Hepatocyte (in vitro differentiated cells): Measurements from ENCODE around the gene PPIP5K2. TPM values are rescaled to one million over a fixed set of nuclear protein-coding genes. Genes with fewer than 3 reads are reported as not detected.

Source experiments
- DNase-seq: peaks from one replicate; pipeline ENCODE4 v3.0.0-alpha.2; 2016; ENCODE audit warnings: low spot score
- H2AFZ ChIP-seq: fragments of 200-600 bp; sonication (generic); 2 replicates; pipeline ENCODE4 v1.6.0; 2016; ENCODE audit warnings: antibody characterized with exemption, mild to moderate bottlenecking
- H3K27ac ChIP-seq: fragments of 200-600 bp; sonication (generic); 2 replicates; pipeline ENCODE4 v1.5.1; 2016; ENCODE audit warnings: mild to moderate bottlenecking
- H3K27me3 ChIP-seq: fragments of 200-600 bp; sonication (generic); 2 replicates; pipeline ENCODE4 v1.6.1; 2016
- H3K36me3 ChIP-seq: fragments of 200-600 bp; sonication (generic); replicated peaks from 2 replicates; pipeline ENCODE4 v1.5.1; 2016; ENCODE audit warnings: low read depth; ENCODE audit not compliant: insufficient read depth
- H3K4me1 ChIP-seq: fragments of 200-600 bp; sonication (generic); 2 replicates; pipeline ENCODE4 v1.5.1; 2016; ENCODE audit warnings: mild to moderate bottlenecking, moderate library complexity; ENCODE audit not compliant: insufficient read depth
- H3K4me2 ChIP-seq: fragments of 200-600 bp; sonication (generic); 2 replicates; pipeline ENCODE4 v1.6.0; 2016
- H3K4me3 ChIP-seq: fragments of 200-600 bp; sonication (generic); 2 replicates; pipeline ENCODE4 v1.5.1; 2016; ENCODE audit warnings: mild to moderate bottlenecking
- H3K79me2 ChIP-seq: fragments of 200-600 bp; sonication (generic); 2 replicates; pipeline ENCODE4 v1.6.0; 2017; ENCODE audit warnings: mild to moderate bottlenecking
- H3K9me2 ChIP-seq: fragments of 200-600 bp; sonication (generic); replicated peaks from 2 replicates; pipeline ENCODE4 v1.6.0; 2017; ENCODE audit warnings: mild to moderate bottlenecking; ENCODE audit not compliant: insufficient read depth
- H3K9me3 ChIP-seq: fragments of 200-600 bp; sonication (generic); 2 replicates; pipeline ENCODE4 v1.5.1; 2016; ENCODE audit warnings: low read depth, mild to moderate bottlenecking
- H4K20me1 ChIP-seq: fragments of 200-600 bp; sonication (generic); 2 replicates; pipeline ENCODE4 v1.6.0; 2016; ENCODE audit warnings: mild to moderate bottlenecking; ENCODE audit not compliant: insufficient read depth, poor library complexity, severe bottlenecking
- EZH2 ChIP-seq: fragments of 200-600 bp; sonication (generic); IDR thresholded peaks from 2 replicates; pipeline ENCODE4 v1.6.1; 2016; ENCODE audit warnings: antibody characterized with exemption, mild to moderate bottlenecking, borderline replicate concordance
- EZH2phosphoT487 ChIP-seq: fragments of 200-600 bp; sonication (generic); IDR thresholded peaks from one replicate; pipeline ENCODE4 v1.6.1; 2018; ENCODE audit warnings: antibody characterized with exemption, mild to moderate bottlenecking, low read depth, moderate library complexity; ENCODE audit not compliant: unreplicated experiment, severe bottlenecking
- WGBS: methylation state at CpG from one replicate; pipeline ENCODE4 v1.1.6; 2016; ENCODE audit warnings: low lambda C conversion rate; ENCODE audit errors: missing lambda C conversion rate; 5-methylcytosine and 5-hydroxymethylcytosine counted together
- polyA plus RNA-seq: library from polyadenylated mRNA; unstranded; fragments of >200 nt; fragmentation: Nextera tagmentation; extraction: Ambion mirVana; gene quantifications from 2 replicates; pipeline ENCODE4 v1.2.1, GENCODE V29; 2016
- total RNA-seq: library from RNA; depleted of rRNA; stranded (reverse); fragments of >200 nt; gene quantifications from 2 replicates; pipeline ENCODE4 v1.2.3, GENCODE V29; 2014
- TF ChIP-seq, protein P1 (sequence below): fragments of 200-600 bp; sonication (generic); IDR thresholded peaks from 2 replicates; pipeline ENCODE4 v1.5.1; 2016; ENCODE audit warnings: antibody characterized with exemption, mild to moderate bottlenecking; ENCODE audit not compliant: poor library complexity

The PPIP5K2 gene
- total and polyA plus RNA-seq, 2 experiments from 2014 or later: 31.4 to 78.0 TPM

DNA sequence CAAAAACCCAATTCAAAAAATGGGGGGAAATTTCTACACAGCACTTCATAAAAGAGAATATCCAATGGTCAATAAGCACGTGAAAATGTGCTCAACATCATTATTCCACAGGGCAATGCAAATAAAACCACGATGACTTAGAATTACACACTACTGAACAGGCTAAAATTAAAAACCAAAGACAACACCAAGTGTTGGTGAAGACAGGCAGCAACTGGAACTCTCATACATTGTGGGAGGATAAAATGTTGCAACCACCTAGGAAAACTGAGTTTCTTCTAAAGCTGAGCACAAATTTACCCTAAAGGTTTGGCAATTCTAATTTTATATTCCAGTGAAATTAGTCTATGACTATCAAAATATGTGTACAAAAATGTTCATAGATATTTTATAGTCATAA, 9.7 kb upstream of the PPIP5K2 start:
- H3K79me2 ChIP-seq: peaks cover 31% of the 10 kb centered on the region
- no peak overlapping the region for H2AFZ ChIP-seq
- no peaks in the 10 kb centered on the region for H3K27me3 ChIP-seq
- TF ChIP-seq EZH2: no peak
- no peak for TF ChIP-seq EZH2phosphoT487
- TF ChIP-seq, protein P1, sequence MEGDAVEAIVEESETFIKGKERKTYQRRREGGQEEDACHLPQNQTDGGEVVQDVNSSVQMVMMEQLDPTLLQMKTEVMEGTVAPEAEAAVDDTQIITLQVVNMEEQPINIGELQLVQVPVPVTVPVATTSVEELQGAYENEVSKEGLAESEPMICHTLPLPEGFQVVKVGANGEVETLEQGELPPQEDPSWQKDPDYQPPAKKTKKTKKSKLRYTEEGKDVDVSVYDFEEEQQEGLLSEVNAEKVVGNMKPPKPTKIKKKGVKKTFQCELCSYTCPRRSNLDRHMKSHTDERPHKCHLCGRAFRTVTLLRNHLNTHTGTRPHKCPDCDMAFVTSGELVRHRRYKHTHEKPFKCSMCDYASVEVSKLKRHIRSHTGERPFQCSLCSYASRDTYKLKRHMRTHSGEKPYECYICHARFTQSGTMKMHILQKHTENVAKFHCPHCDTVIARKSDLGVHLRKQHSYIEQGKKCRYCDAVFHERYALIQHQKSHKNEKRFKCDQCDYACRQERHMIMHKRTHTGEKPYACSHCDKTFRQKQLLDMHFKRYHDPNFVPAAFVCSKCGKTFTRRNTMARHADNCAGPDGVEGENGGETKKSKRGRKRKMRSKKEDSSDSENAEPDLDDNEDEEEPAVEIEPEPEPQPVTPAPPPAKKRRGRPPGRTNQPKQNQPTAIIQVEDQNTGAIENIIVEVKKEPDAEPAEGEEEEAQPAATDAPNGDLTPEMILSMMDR: no peak
- H3K27ac ChIP-seq: no peak overlapping the region
- H3K4me2 ChIP-seq: no peak overlapping the region
- no peaks in the 10 kb centered on the region for H3K9me2 ChIP-seq
- no peaks in the 10 kb centered on the region for H3K36me3 ChIP-seq
- DNase-seq: no peak
- no peak overlapping the region for H3K4me3 ChIP-seq
- H3K9me3 ChIP-seq: no peaks in the 10 kb centered on the region
- WGBS: 85% methylated on average over 2 of the region's 2 CpGs
- no peaks in the 10 kb centered on the region for H3K4me1 ChIP-seq
- no peaks in the 10 kb centered on the region for H4K20me1 ChIP-seq

DNA sequence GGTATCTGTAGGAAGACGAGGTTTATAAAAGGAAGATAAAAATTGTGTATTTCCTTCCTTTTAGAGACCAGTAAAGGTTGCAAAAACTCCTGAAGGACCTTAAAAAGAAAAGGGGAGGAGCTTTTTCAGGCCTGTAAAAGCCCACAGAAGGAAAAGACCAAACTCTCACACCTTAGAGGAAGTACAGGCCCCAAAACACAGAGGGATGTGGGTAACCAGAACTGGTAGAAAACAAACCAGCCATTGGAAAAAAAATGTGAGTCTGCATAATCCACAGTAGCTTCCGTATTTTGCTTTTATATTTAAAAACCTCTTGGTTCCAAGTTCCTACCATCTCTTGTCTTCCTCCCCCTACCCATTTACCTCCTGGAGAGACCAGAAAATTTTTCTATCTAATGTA, 8.6 kb upstream of the PPIP5K2 start:
- Histone ChIP-seq H4K20me1 (no peaks in the 10 kb centered on the region), H2AFZ (no peak overlapping the region), H3K4me2 (no peak overlapping the region), H3K4me1 (no peaks in the 10 kb centered on the region), H3K79me2 (peaks cover 42% of the 10 kb centered on the region), H3K9me2 (no peaks in the 10 kb centered on the region), H3K27ac (no peak overlapping the region), H3K36me3 (no peaks in the 10 kb centered on the region), H3K27me3 (no peaks in the 10 kb centered on the region), H3K4me3 (no peak overlapping the region), H3K9me3 (no peaks in the 10 kb centered on the region)
- DNase-seq: no peak
- TF ChIP-seq EZH2 (no peak), EZH2phosphoT487 (no peak)
- TF ChIP-seq, protein P1: no peak
- 89% methylated on average over 2 of the region's 2 CpGs for WGBS

DNA sequence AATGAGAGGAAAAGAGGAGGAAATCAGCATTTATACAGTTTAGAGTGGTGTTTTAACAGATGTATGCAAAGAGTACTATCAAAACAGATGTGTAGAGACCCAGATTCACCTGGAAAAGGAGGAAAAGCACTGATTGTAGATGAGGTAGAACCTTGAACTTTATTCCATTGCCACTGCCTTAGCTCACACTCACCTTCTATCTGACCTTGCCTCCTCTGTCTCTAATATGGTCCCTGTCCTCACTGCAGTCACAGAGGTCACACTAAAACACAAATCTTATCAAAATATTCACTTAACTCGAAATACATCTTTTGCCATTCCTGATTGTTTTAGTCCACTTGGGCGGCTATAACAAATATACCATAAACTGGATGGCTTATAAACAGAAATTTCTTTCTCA, 7.2 kb upstream of the PPIP5K2 start:
- H3K27me3 ChIP-seq: no peaks in the 10 kb centered on the region
- no peaks in the 10 kb centered on the region for H4K20me1 ChIP-seq
- no peak for DNase-seq
- no peak overlapping the region for H2AFZ ChIP-seq
- no peaks in the 10 kb centered on the region for H3K36me3 ChIP-seq
- TF ChIP-seq EZH2: no peak
- no peak for TF ChIP-seq EZH2phosphoT487
- TF ChIP-seq, protein P1: no peak
- no peak overlapping the region for H3K4me2 ChIP-seq
- H3K79me2 ChIP-seq: peaks cover 56% of the 10 kb centered on the region
- no peaks in the 10 kb centered on the region for H3K9me3 ChIP-seq
- H3K4me1 ChIP-seq: no peaks in the 10 kb centered on the region
- 92% methylated on average over 2 of the region's 2 CpGs for WGBS
- H3K9me2 ChIP-seq: no peaks in the 10 kb centered on the region
- H3K27ac ChIP-seq: no peak overlapping the region
- no peak overlapping the region for H3K4me3 ChIP-seq

DNA sequence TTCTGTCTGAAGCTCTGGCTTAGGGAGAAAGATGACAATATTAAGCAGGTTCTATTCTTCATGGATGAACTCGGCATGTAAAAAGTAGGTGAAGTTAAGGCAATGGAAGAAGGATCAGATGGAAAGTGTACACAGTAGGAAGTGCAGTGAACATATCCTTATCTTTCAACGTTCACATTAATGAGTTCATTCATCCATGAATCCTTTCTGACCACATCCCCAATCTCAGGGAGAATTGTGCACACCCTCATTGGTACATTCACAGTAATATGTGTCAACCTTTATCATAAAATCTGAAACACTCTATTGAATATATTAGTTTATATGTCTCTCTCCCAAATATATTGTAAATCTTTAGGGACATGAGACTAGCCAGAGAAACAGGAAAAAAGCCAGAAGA, 5.7 kb upstream of the PPIP5K2 start:
- no peak for DNase-seq
- Histone ChIP-seq H3K4me2 (no peak overlapping the region), H3K9me2 (no peaks in the 10 kb centered on the region), H3K9me3 (no peaks in the 10 kb centered on the region), H3K4me3 (no peak overlapping the region), H2AFZ (no peak overlapping the region), H3K27ac (no peak overlapping the region), H3K79me2 (peaks cover 65% of the 10 kb centered on the region), H4K20me1 (no peaks in the 10 kb centered on the region), H3K36me3 (no peaks in the 10 kb centered on the region), H3K4me1 (no peaks in the 10 kb centered on the region), H3K27me3 (no peaks in the 10 kb centered on the region)
- 91% methylated on average over 2 of the region's 2 CpGs for WGBS
- TF ChIP-seq, protein P1: no peak
- TF ChIP-seq EZH2 (no peak), EZH2phosphoT487 (no peak)
